Measurements from ENCODE around the gene PPFIBP1.

Gene PPFIBP1

DNA sequence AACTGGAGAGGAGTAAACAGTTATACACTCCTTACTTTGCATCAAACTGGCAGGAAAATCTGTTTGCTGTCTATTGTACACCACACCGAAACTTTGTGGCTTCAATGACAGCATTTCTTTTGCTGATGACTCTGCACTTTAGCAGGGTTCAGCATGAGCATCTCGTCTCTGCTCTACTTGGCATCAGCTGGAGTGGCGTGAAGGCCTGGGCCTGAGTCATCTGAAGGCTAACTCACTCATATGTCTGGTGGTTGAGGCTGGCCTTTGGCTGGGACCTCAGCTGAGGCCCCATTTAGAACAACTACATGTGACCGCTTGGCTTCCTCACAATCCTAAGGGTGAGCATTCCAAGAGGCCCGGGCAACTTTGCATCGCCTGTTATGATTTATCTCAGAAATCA lies 143.5 kb downstream of the PPFIBP1 start:
- no peak for DNase-seq (ENCODE audit: low spot score)

GRCh38 chr12:27672051-27672450 lies 148.0 kb downstream of the PPFIBP1 start:
- DNase-seq (ENCODE audit: low spot score), result no peak

GRCh38 chr12:27672643-27673042 lies 148.6 kb downstream of the PPFIBP1 start:
- no peak for DNase-seq (ENCODE audit: low spot score)

DNA sequence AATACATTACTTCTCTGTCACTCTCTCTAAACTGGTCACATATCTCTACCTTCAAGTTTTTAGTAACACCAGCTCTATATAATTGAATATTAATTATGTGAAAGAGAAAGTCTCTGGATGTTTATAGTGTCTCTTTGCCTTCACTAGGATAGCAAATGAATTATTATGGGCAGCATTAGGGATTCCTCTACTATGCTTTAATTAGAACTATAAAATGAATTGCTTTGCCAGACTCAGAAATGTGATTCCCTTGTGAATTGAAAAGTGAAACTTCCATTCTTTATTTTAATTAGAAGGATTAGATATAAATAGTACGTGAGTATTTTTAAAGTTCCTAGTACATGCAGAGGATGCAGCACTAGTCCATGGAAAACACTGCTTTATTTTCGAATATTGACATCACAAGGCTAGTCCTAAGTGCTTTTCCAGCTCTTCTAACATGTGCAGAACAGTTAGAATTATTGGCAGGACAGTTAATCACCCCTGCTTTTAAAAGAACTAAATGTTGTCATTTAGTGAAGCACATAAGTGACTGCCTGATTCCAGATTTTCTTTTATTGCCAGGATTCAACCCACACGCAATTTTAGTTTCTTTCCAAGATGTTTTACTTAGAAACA lies 149.2 kb downstream of the PPFIBP1 start:
- DNase-seq (ENCODE audit: low spot score), result no peak

- DNase-seq (ENCODE audit: low spot score), result no peak
These were observed 151.0 kb downstream of the PPFIBP1 start for GRCh38 chr12:27674989-27675388.

GRCh38 chr12:27680619-27681018 lies 156.6 kb downstream of the PPFIBP1 start:
- no peak for DNase-seq (ENCODE audit: low spot score)

GRCh38 chr12:27682534-27682933 lies 158.5 kb downstream of the PPFIBP1 start:
- DNase-seq (ENCODE audit: low spot score), result no peak

DNA sequence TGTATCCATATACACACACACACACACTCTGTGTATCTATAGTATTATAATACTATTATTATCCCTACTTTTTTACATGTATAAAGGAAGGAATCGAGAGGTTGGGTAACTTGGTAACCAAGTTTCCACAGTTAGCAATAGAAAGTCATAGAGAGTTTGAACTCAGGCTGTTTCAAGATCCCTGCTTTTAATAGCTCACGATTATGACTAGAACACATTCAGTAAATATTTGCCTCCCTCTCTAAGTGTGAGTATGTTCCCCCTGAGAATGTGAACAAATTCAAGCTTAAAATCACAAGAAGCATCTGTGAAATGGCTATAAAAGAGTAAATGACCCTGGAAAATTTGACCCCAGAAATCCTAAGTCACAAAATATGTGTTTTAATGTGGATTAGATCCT lies 161.3 kb downstream of the PPFIBP1 start:
- no peak for DNase-seq (ENCODE audit: low spot score)

- no peak for DNase-seq (ENCODE audit: low spot score)
These were observed 162.1 kb downstream of the PPFIBP1 start for GRCh38 chr12:27686147-27686546.

GRCh38 chr12:27688671-27689070 lies 164.7 kb downstream of the PPFIBP1 start:
- no peak for DNase-seq (ENCODE audit: low spot score)

DNA sequence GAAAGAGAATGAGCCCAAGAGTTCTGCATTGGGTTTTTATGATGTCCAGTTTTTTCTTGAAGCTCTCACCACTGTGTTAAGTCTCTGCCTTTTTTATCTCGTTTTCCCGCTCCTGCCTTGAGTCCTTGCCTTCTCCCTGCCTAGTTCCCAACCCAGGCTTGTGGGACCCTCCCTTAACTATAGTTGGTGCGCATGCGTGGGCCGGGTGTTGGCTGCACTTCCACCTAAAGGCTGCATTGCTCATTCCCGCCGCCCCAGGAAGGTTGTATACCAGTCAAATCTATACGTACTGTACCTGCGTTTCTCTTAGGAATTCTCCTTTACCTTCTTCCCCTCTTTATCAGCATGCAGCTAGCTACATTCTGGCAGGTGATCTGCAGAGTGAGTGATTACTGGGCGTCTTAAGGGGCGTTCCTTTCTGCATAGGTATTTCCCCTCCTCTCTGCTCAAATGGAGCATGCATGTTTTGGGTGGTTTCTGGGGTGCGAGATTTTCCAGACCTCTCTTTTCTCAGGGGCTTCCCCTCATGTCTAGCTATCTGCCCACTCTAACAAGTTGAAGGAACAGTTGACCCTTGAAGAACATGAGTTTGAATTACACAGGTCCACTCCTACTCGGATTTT lies 165.7 kb downstream of the PPFIBP1 start:
- DNase-seq (ENCODE audit: low spot score), result no peak

GRCh38 chr12:27693403-27693802 lies 169.4 kb downstream of the PPFIBP1 start:
- no peak for DNase-seq (ENCODE audit: low spot score)

DNA sequence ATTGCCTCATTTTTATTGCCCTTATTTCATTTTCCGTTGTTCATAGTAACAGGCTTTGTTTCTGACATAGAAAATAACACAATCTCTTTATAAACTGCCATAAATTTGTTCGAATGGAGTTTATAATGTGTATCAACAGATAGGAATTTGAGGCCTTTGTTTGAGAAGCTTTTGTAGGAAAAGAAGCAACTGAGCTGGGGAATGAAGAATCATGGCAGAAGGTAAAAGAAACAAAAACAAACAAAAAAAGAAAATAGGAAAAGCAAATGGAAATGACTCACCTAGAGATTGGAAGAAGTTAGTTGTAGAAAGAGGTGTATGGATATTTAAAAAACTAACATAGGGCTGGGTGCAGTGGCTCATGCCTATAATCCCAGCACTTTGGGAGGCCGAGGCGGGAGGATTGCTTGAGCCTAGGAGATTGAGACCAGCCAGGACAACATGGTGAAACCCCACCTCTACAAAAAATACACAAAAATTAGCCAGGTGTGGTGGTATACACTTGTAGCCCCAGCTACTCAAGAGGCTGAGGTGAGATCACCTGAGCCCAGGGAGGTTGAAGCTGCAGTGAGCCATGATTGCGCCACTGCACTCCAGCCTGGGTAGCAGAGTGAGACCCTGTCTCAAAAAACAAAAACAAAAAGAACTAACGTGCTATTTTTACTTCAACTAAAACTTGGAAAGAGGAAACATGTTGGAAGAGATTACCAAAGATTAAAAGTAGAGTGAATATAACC lies 171.7 kb downstream of the PPFIBP1 start:
- DNase-seq (ENCODE audit: low spot score), result no peak

DNA sequence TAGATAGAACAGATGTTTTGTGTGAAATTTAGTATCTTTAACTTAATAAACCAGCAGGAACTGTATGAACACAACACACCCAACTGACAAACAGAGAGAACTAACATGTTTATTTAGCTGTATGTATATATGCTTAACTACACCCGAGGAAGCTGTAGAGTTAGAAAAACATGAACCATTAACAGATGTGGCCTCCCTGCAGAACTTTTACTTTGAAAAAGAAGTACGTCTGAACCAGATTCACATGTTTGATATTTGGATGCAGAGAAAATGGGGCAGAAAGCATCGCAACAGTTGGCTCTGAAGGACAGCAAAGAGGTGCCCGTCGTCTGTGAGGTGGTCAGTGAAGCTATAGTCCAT lies 172.3 kb downstream of the PPFIBP1 start, which contains the start of gene REP15:
Gene REP15 (plus strand): TSS at position 155 of the 360 bp plus-strand sequence. CDS start 116 bp downstream, at position 271.
- DNase-seq (ENCODE audit: low spot score), result no peak

- DNase-seq (ENCODE audit: low spot score), result no peak
These were observed 173.0 kb downstream of the PPFIBP1 start for GRCh38 chr12:27696864-27697564.

DNA sequence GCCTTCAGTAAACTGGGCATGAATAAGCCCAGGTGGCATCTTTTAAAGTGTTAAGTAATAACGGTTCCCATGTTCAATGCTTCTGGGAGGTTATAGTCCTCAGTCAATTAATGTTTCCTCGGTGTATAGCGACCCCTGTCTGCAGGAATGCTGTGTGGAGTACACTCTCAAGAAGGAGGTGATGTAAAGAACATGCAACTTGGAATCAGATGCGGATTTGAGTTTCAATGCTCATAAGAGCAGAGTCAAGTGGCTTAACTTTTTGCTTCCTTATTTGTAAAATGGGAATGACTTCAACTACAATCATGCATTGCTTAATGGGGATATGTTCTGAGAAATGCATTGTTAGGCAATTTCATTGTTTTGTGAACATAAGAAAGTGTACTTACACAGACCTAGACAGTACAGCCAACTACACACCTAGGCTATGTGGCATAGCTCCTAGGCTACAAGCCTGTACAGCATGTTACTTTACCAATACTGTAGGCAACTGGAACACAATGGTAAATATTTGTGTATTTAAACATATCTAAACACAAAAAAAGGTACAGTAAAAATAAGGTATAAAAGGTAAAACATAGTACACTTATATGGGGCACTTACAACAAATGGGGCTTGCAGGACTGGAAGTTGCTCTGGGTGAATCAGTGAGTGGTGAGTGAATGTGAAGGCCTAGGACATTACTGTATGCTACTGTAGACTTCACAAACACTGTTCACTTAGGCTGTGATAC lies 179.9 kb downstream of the PPFIBP1 start:
- peak; percentile 76 for DNase-seq (ENCODE audit: low spot score)

DNA sequence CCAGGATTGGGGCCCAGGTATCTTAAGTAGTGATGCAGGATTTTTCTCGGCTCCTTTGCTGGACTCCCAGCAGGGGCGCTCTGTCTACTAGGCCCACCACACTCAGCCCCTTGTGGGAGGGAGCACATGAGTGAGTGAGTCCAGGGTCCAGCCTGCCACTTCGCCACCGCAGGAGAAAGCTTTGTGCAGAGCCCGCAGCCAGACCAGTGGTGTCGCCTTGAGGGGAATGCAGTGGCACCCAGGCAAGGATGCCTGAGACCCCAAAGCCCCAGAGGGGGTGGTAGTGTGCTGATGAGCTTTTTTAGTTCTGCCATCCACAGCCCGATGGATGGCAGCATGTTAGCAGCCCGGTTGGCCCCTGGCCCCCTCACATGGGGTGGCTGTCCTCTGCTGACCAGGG lies 181.3 kb downstream of the PPFIBP1 start:
- DNase-seq (ENCODE audit: low spot score), result no peak

- DNase-seq (ENCODE audit: low spot score), result no peak
These were observed 183.2 kb downstream of the PPFIBP1 start for GRCh38 chr12:27707216-27707615.

- no peak for DNase-seq (ENCODE audit: low spot score)
These were observed 185.4 kb downstream of the PPFIBP1 start for GRCh38 chr12:27709212-27709931.

GRCh38 chr12:27709932-27710591 lies 186.1 kb downstream of the PPFIBP1 start:
- no peak for DNase-seq (ENCODE audit: low spot score)
